A673 (cell line): ENCODE measurements around the gene HUS1. TPM values are rescaled to one million over a fixed set of nuclear protein-coding genes. Genes with fewer than 3 reads are reported as not detected.

Source experiments
- Bru-seq: library from RNA; stranded (reverse); fragments of 400-500 nt; gene quantifications from one replicate; lab custom pipeline; 2021; lab: Mats Ljungman, UMichigan
- BruChase-seq, 2 experiments: library from RNA; stranded (reverse); fragments of 400-500 nt; gene quantifications; one replicate each; lab custom pipeline; 2021; lab: Mats Ljungman, UMichigan
- BruUV-seq: library from RNA; stranded (reverse); fragments of 400-500 nt; replicated peaks from 2 replicates; lab custom pipeline; 2021; lab: Mats Ljungman, UMichigan
- CTCF ChIA-PET: fragments of 300-600 bp; sonication (Branson Sonifier 250); formaldehyde crosslinking; loops from one replicate; lab custom pipeline; 2022; ENCODE audit warnings: antibody characterized with exemption; lab: Charles Lee
- POLR2A ChIA-PET: fragments of 300-600 bp; sonication (Branson Sonifier 250); formaldehyde crosslinking; loops from one replicate; lab custom pipeline; 2022; ENCODE audit warnings: antibody characterized with exemption; ENCODE audit not compliant: low non-redundant PET; lab: Charles Lee
- DNase-seq: peaks from one replicate; pipeline ENCODE4 v3.0.0-alpha.2; 2015; ENCODE audit warnings: low spot score
- H3K27ac ChIP-seq: fragments of 200-600 bp; sonication (generic); 2 replicates; pipeline ENCODE4 v1.5.1; 2016; ENCODE audit warnings: mixed run types, low read depth, mild to moderate bottlenecking, mixed read lengths, antibody characterized with exemption, low read length; ENCODE audit not compliant: poor library complexity, severe bottlenecking
- H3K27me3 ChIP-seq: fragments of 200-600 bp; sonication (generic); replicated peaks from 2 replicates; pipeline ENCODE4 v1.6.1; 2017; ENCODE audit warnings: mixed run types, low read depth, mild to moderate bottlenecking, mixed read lengths, antibody characterized with exemption, low read length; ENCODE audit not compliant: insufficient read depth, poor library complexity
- H3K36me3 ChIP-seq: fragments of 200-600 bp; sonication (generic); 2 replicates; pipeline ENCODE4 v1.6.1; 2016; ENCODE audit warnings: mixed run types, mild to moderate bottlenecking, mixed read lengths, antibody characterized with exemption, low read length; ENCODE audit not compliant: insufficient read depth, poor library complexity, severe bottlenecking
- H3K4me1 ChIP-seq: fragments of 200-600 bp; sonication (generic); 2 replicates; pipeline ENCODE4 v1.6.1; 2017; ENCODE audit warnings: mixed run types, mild to moderate bottlenecking, mixed read lengths, antibody characterized with exemption, low read length; ENCODE audit not compliant: insufficient read depth, poor library complexity, severe bottlenecking
- H3K4me3 ChIP-seq: fragments of 200-600 bp; sonication (generic); 2 replicates; pipeline ENCODE4 v1.5.1; 2016; ENCODE audit warnings: low read depth, mixed run types, mild to moderate bottlenecking, mixed read lengths, low read length; ENCODE audit not compliant: poor library complexity, severe bottlenecking
- H3K9me3 ChIP-seq: fragments of 200-600 bp; sonication (generic); 2 replicates; pipeline ENCODE4 v1.6.1; 2016; ENCODE audit warnings: mixed run types, low read depth, mild to moderate bottlenecking, mixed read lengths, antibody characterized with exemption, low read length; ENCODE audit not compliant: poor library complexity, severe bottlenecking
- EZH2 ChIP-seq: fragments of 200-600 bp; sonication (generic); IDR thresholded peaks from 2 replicates; pipeline ENCODE4 v1.6.1; 2017; ENCODE audit warnings: borderline replicate concordance, low read depth, mild to moderate bottlenecking, mixed read lengths, antibody characterized with exemption, low read length; ENCODE audit not compliant: poor library complexity, severe bottlenecking
- intact Hi-C: fragments of 100-400 bp; cut with micrococcal nuclease; formaldehyde crosslinking; loops from one replicate; pipeline ENCODE4 v1.10.0; 2022; ENCODE audit not compliant: unreplicated experiment
- long read RNA-seq: library from polyadenylated mRNA; stranded (forward); transcript quantifications from one replicate; pipeline ENCODE4 v2.0.0, GENCODE V29; 2022
- total RNA-seq: library from RNA; stranded (reverse); gene quantifications from 2 replicates; pipeline ENCODE4 v1.2.3, GENCODE V29; 2021
- TF ChIP-seq, protein P1 (sequence below): fragments of 300-800, 200-600 bp; sonication (generic); conservative IDR thresholded peaks from 2 replicates; pipeline ENCODE4 v1.5.1; 2017; ENCODE audit warnings: low read depth, mild to moderate bottlenecking, antibody characterized with exemption, low read length, moderate library complexity, mixed read lengths

Gene HUS1
- total RNA-seq, result 42.3 and 53.3 TPM in 2 replicates
- percentile 89 among the genes with signal in this experiment for Bru-seq, nascent RNA
- BruChase-seq, experiment 1, labeled RNA remaining after a 2-hour chase, result percentile 87 among the genes with signal in this experiment
- percentile 94 among the genes with signal in this experiment for BruChase-seq, experiment 2, labeled RNA remaining after a 6-hour chase
- long read RNA-seq, transcript HUS1-201 (8 exons, 2,935 nt), result major isoform, 20 of 37 reads
- long read RNA-seq, partial matches to known transcripts, result 1 of 37 reads
- long read RNA-seq, other reads (novel, unspliced or antisense), result 12 of 37 reads

DNA sequence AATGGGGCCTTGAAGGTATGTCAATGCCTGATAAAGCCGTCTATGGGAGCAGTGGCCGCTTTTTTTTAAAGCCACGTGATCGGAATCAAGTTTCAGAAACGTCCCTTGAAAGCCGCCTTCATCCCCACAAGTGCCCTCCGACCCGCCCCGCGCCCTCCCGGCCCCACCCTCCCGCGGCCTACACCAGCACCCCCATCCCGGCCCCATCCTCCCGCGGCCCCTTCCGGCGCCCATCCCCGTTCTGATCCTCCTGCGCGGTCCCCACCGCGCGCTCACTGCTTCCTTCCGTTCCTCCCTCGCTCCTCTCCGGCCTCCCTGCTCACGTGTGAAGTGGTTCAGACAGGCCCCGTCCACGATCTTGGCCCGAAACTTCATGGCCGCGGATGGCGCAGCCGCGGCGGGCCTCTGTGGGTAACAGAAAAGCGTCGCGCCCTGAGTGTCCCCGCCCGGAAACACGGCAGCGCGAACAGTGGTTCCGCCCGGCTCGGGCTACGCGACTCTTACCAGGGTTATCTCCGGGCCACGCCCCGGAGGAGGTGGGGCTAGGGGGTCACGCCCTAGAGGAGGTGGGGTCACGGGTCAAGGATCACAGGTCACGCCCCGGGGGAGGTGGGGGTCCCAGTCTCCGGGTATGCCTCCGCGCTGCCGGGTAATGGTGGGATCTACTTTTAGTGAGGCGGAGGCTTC lies at the start of gene HUS1:
Gene HUS1 (minus strand): TSS at position 471 of the 687 bp plus-strand sequence. CDS start 96 bp downstream, at position 375.
- Histone ChIP-seq H3K27ac (peak within 1 kb of the TSS; percentile 76), H3K4me3 (peak within 1 kb of the TSS; percentile 57), H3K4me1 (peaks cover 17% of the 10 kb centered on the region), H3K27me3 (no peaks in the 10 kb centered on the region), H3K36me3 (peaks cover 40% of the 10 kb centered on the region), H3K9me3 (no peaks in the 10 kb centered on the region)
- peak; percentile 96 for DNase-seq
- TF ChIP-seq, protein P1, sequence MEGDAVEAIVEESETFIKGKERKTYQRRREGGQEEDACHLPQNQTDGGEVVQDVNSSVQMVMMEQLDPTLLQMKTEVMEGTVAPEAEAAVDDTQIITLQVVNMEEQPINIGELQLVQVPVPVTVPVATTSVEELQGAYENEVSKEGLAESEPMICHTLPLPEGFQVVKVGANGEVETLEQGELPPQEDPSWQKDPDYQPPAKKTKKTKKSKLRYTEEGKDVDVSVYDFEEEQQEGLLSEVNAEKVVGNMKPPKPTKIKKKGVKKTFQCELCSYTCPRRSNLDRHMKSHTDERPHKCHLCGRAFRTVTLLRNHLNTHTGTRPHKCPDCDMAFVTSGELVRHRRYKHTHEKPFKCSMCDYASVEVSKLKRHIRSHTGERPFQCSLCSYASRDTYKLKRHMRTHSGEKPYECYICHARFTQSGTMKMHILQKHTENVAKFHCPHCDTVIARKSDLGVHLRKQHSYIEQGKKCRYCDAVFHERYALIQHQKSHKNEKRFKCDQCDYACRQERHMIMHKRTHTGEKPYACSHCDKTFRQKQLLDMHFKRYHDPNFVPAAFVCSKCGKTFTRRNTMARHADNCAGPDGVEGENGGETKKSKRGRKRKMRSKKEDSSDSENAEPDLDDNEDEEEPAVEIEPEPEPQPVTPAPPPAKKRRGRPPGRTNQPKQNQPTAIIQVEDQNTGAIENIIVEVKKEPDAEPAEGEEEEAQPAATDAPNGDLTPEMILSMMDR, result no peak
- TF ChIP-seq EZH2, result no peak
- no TSS peak for BruUV-seq
- intact Hi-C loops, result no loop called here
- POLR2A ChIA-PET, result no interaction called here
- CTCF ChIA-PET, result no interaction called here

- intact Hi-C loops, result no loop called here
- Histone ChIP-seq H3K27me3 (peaks cover 18% of the 10 kb centered on the region), H3K9me3 (peaks cover 3% of the 10 kb centered on the region), H3K36me3 (no peaks in the 10 kb centered on the region), H3K27ac (no peak within 1 kb of the TSS), H3K4me3 (no peak within 1 kb of the TSS), H3K4me1 (no peaks in the 10 kb centered on the region)
- no TSS peak for BruUV-seq
- DNase-seq, result no peak
- CTCF ChIA-PET, result no interaction called here
- POLR2A ChIA-PET, result no interaction called here
- no peak for TF ChIP-seq EZH2
- TF ChIP-seq, protein P1, result no peak
Observed at GRCh38 chr7:48028938-48029337, 49.5 kb upstream of the HUS1 start, which contains the start of gene SUN3. TSS of gene SUN3 (minus strand) at chr7:48029107. CDS start at chr7:48028938, 169 bp downstream.

- CTCF ChIA-PET, result no interaction called here
- no TSS peak for BruUV-seq
- intact Hi-C loops, result no loop called here
- no peaks in the 10 kb centered on the region for H3K36me3 ChIP-seq
- no peak overlapping the region for H3K27ac ChIP-seq
- peaks cover 7% of the 10 kb centered on the region for H3K9me3 ChIP-seq
- peaks cover 14% of the 10 kb centered on the region for H3K27me3 ChIP-seq
- H3K4me1 ChIP-seq, result no peaks in the 10 kb centered on the region
- TF ChIP-seq, protein P1, result no peak
- TF ChIP-seq EZH2, result no peak
- POLR2A ChIA-PET, result no interaction called here
- no peak for DNase-seq
- no peak overlapping the region for H3K4me3 ChIP-seq
Observed at GRCh38 chr7:48025624-48026023, 46.2 kb upstream of the HUS1 start.
